HFF-Myc (cell line): ENCODE results near the gene TRPM5.
"Not testable (repeated sequence)": the region's sequence is repeated elsewhere in the genome, so short reads cannot be mapped to it uniquely, and the experiment has no call there.

Source experiments
- DNase-seq: peaks from one replicate; pipeline ENCODE4 v3.0.0-alpha.2; 2011; ENCODE audit warnings: low read depth; ENCODE audit errors: extremely low read depth
- H3K4me3 ChIP-seq: replicated peaks from 2 replicates; pipeline ENCODE4 v1.5.1; 2011; ENCODE audit warnings: low read depth, mild to moderate bottlenecking, control low read depth, low read length
- TF ChIP-seq, protein P1 (sequence below): IDR thresholded peaks from 2 replicates; pipeline ENCODE4 v1.5.1; 2012; ENCODE audit warnings: mild to moderate bottlenecking, low read depth, low read length, control low read depth; ENCODE audit errors: missing control alignments

TRPM5 gene

GRCh38 chr11:2481253-2481652 lies 36.9 kb upstream of the TRPM5 start:
- TF ChIP-seq, protein P1, sequence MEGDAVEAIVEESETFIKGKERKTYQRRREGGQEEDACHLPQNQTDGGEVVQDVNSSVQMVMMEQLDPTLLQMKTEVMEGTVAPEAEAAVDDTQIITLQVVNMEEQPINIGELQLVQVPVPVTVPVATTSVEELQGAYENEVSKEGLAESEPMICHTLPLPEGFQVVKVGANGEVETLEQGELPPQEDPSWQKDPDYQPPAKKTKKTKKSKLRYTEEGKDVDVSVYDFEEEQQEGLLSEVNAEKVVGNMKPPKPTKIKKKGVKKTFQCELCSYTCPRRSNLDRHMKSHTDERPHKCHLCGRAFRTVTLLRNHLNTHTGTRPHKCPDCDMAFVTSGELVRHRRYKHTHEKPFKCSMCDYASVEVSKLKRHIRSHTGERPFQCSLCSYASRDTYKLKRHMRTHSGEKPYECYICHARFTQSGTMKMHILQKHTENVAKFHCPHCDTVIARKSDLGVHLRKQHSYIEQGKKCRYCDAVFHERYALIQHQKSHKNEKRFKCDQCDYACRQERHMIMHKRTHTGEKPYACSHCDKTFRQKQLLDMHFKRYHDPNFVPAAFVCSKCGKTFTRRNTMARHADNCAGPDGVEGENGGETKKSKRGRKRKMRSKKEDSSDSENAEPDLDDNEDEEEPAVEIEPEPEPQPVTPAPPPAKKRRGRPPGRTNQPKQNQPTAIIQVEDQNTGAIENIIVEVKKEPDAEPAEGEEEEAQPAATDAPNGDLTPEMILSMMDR: no peak
- H3K4me3 ChIP-seq: no peak overlapping the region
- no peak for DNase-seq

GRCh38 chr11:2480874-2481220 lies 36.5 kb upstream of the TRPM5 start:
- DNase-seq: no peak
- TF ChIP-seq, protein P1: no peak
- no peak overlapping the region for H3K4me3 ChIP-seq

- DNase-seq, H3K4me3 ChIP-seq: not testable (repeated sequence)
Observed at GRCh38 chr11:2480067-2480873, 36.0 kb upstream of the TRPM5 start.

GRCh38 chr11:2477936-2478335 lies 33.6 kb upstream of the TRPM5 start:
- DNase-seq: no peak
- TF ChIP-seq, protein P1: no peak
- no peak overlapping the region for H3K4me3 ChIP-seq

DNA sequence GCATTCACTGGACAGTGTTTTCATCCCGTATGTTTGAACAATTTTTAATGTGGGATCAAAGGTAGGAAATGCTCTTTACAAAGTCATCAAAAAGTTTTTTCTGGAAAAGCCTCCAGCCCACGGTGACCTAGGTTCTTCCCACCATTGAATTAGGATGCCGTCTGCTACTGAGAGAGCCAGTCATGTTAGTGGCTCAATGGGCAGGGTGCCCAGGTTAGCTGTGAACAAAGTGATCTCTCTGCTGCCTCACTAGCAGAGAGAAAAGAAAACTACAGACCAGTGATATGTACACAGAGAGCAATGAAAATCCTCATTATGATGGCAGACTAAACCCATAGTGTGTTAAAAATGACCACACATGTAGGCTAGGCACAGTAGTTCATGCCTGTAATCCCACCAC lies 32.9 kb upstream of the TRPM5 start:
- DNase-seq: no peak
- TF ChIP-seq, protein P1: no peak
- H3K4me3 ChIP-seq: no peak overlapping the region

DNA sequence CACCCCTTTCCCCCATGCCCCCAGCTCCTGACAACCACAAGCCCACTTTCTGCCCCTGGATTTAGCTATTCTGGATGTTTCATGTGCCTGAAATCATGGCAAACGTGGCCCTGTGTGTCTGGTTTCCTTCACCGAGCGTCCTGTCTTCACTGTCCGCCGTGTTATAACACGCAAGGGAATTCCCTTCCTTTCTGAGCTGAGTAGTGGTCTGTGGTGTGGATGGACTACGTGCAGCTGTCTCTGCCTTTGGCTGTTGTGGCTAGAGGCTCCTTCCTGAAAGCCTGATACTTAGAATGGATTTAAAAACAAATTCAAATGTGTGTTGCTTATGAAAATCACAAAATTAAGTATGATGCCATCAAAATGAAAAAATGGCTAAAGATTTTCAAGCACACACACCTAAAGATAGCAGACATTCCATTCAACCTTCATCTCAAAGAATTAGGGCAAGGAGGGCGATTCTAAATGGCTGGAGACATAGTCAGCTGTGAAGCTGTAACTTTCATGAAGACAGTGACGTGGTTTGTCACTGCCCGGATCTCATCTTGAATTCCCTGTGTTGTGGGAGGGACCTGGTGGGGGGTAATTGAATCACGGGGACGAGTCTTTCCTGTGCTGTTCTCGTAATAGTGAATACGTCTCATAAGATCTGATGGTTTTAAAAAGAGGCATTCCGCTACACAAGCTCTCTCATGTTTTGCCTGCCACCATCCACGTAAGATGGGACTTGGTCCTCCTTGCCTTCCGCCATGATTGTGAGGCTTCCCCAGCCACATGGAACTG lies 31.0 kb upstream of the TRPM5 start:
- no peak for DNase-seq
- TF ChIP-seq, protein P1: no peak
- H3K4me3 ChIP-seq: no peak overlapping the region

- no peak for DNase-seq
- TF ChIP-seq, protein P1: no peak
- H3K4me3 ChIP-seq: no peak overlapping the region
Observed at GRCh38 chr11:2474059-2474901, 30.0 kb upstream of the TRPM5 start.
